G401 (cell line): Measurements from ENCODE around the gene SRP14. TPM values are rescaled to one million over a fixed set of nuclear protein-coding genes. Genes with fewer than 3 reads are reported as not detected.
"Not testable (repeated sequence)": the region's sequence is repeated elsewhere in the genome, so short reads cannot be mapped to it uniquely, and the experiment has no call there.

Source experiments
- DNase-seq: peaks from one replicate; pipeline ENCODE4 v3.0.0-alpha.2; 2015; ENCODE audit warnings: low spot score
- in situ Hi-C: cut with HindIII; loops from 2 replicates; pipeline ENCODE4 v1.10.0; 2016; ENCODE audit warnings: low sequenced_read_pairs, mixed read lengths
- total RNA-seq: library from RNA; depleted of rRNA; stranded (reverse); fragments of >200 nt; shearing (Covaris generic); gene quantifications from 2 replicates; pipeline ENCODE4 v1.2.3, GENCODE V29; 2014; rRNA removed

SRP14 gene
- total RNA-seq, 1 experiment from 2014 or later: 205 TPM

DNA sequence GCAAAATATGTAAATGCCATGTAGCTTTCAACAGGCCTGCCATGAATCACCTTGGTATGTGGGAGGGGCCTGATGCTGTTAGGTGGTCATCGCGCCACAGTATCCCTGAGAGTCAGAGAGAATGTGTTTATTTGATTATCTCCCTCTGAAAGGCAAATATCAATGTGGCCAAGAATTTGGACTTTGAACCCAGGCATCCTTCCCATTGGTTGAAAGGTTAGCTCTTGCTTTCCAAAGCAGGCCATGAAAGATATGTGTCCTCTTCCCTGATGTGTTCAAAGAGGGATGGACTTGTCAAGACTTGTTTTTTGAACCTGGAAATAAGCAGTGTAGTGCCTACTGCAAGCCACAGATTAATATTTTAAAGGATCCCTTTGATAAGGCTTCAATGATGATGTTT lies 36.7 kb downstream of the SRP14 start:
- in situ Hi-C loops: no loop called here
- no peak for DNase-seq

DNA sequence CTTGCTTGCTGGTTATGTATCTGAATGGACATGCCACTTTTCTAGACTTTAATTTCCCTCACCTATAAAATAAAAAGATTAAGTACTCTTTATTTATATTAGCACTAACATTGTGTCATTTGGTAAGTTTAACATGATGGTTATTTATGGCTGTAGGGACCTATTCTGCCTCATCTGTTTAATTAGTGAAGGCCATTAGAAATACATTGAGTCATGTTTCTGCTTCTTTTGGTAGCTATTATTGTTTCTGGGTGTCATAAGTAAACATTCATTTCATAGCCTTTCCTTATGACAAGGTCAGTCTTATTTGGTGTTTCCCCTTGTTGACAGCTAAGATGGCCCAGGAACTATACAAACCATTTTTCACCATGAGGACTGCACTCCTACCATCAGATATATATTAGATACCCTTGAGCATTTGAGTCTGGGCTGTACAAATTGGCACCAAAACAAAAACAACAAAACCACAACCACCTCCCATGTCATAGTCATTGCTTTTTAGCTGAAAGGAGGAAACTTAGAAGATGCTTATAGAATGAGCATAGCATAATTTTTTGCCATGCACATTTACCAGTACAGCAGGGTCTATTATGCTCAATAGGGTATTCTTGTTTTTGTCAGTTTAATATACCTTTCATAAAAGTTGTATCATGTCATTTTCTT lies 39.3 kb downstream of the SRP14 start:
- DNase-seq: no peak
- in situ Hi-C loops: no loop called here

DNA sequence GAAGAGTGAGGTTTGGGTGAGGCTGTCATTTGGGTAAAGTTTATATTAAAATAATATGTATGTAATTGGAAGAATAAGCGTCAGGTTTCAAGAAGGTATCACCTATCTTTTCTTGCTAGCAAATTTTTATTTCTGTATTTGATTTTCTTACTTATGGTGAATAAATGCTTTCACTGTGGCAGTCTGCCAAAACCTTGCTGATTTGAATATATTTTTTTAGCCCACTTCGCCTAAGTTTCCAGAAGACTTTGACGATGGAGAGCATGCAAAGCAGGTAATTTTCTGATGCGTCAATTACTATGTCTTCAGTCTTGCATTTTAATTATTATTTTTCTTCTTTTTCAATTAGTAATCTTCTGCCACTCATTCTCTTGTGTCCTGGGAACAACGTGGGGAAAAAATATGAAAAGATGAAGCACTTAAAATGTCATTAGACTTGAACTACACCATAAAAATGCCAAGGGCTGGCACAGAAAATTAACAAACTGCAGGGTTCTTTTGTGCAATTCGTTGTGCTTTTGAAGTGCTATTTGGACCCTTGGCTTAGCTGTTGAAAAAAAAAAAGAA lies 40.4 kb downstream of the SRP14 start:
- in situ Hi-C loops: no loop called here

DNA sequence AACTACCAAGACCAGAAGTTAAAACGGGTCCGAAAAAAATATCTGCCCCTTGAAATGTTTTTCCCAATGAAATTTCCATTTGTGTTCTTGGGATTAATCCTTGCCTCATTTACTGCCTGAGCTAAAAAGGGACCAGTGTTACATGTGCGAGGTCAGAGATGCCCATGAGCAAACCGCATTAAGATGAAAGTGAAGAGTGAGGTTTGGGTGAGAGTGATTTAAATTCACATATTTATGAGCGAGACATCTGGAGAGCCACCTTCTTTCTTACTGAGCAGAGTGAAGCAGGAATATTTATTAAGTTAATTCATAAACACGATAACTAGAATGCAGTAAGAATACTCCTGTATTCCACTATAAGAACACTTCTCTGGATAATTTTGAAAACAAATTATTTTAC lies 41.3 kb downstream of the SRP14 start:
- in situ Hi-C loops: no loop called here
- no peak for DNase-seq

More for the DNA sequence above, 40.4 kb downstream of the SRP14 start:
- DNase-seq: no peak

DNA sequence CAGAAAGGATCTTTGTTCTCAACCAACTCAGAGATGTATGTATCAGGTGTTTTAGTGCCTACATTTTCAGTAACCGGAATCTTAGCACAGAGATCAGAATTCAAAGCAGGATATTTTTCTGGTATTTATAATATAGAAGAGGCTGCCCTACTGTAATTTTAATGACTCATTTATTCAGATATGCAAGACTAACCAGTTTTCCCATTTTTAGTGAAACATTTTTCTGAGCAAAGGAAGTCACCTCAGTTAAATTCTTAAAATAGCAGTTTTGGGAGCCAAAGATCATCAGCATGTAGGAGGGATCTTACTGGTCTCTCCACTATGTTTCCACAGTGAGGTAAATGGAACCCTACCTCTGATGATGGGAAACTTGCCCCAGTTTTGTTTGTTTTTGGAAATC lies 42.0 kb downstream of the SRP14 start:
- in situ Hi-C loops: no loop called here
- DNase-seq: no peak

DNA sequence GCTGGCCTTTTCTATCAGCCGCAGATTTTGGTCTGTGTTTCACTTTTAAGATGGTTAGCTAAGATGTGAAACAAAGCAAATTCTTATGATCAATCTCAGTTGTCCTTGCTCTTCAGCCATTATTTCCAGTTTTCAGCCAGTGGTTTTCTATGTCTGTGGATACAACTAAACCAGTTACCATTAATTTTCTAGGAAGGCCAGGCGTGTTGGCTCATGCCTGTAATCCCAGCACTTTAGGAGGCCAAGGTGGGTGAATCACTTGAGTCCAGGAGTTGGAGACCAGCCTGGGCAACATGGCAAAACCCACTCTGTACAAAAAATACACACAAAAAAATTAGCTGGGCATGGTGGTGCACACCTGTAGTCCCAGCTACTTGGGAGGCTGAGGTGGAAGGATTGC lies 42.8 kb downstream of the SRP14 start:
- in situ Hi-C loops, DNase-seq: not testable (repeated sequence)

DNA sequence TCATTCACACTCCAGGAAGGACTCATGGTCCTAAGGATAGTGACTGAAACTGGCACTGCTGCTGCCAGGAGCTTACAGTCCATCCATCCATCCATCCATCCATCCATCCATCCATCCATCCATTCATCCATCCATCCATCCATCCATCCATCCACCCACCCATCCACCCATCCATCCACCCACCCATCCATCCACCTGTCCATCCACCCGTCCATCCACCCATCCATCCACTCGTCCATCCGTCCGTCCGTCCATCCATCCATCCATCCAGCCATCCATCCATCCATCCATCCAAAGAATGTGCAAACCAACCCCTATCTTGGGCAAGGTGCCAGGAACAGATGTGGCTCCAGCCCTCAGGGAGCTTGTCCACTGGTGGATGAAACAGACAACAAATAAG lies 46.0 kb downstream of the SRP14 start:
- DNase-seq, in situ Hi-C loops: not testable (repeated sequence)

DNA sequence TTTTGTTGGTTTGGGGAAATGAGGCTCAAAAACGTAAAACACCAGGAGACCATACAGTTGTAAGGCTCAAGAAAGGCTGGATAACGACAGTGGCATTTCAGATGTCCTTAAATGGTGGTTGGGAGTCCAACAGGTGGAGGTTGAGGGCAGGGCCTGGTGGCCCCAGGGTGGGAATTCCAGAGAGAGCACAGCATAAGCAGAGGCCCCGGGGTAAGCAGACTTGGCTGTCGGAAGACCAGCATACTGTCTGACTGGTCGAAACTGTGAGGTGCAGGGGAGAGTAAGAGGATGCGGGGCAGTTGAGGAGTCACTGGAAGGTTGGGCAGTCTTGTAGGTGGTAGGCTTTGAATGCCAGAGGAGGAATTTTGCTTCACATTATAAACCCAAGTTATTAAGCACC lies 48.3 kb downstream of the SRP14 start:
- no peak for DNase-seq
- in situ Hi-C loops: no loop called here

DNA sequence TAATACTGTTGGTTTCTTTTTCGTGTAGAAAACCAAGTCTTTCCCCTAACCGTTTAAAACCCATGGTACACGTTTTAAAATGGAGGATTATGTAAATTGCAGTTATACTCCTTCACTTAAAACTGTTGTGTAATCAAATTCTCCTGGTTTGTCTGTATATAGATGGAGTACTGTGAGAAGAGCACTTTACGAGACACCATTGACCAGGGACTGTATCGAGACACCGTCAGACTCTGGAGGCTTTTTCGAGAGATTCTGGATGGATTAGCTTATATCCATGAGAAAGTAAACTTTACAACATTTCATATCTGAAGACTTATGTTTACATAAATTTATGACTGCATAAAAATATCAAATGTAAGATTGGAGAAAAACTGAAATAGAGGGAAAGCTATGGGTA lies 51.2 kb downstream of the SRP14 start:
- no peak for DNase-seq
- in situ Hi-C loops: no loop called here

Other genes with a start within 250 kb of the SRP14 start
- 0.98 and 2.0 TPM in 2 replicates for gene GPR176, start 118.9 kb downstream of the SRP14 start, total RNA-seq
- gene EIF2AK4, start 105.1 kb downstream of the SRP14 start, total RNA-seq: 44.1 and 54.8 TPM in 2 replicates
- gene BMF, start 69.7 kb upstream of the SRP14 start, total RNA-seq: 8.1 and 14.3 TPM in 2 replicates
- 64.4 and 86.8 TPM in 2 replicates for gene BUB1B, start 121.9 kb upstream of the SRP14 start, total RNA-seq
- gene PAK6, start 199.9 kb upstream of the SRP14 start, total RNA-seq: 1.8 TPM in 1 of 2 replicates, not detected in the other
- gene ANKRD63, start 243.9 kb upstream of the SRP14 start, total RNA-seq: 8.4 and 14.9 TPM in 2 replicates